Measurements from ENCODE around the gene ADAMTS15. TPM values are rescaled to one million over a fixed set of nuclear protein-coding genes. Genes with fewer than 3 reads are reported as not detected.

Gene ADAMTS15
- total RNA-seq, 1 experiment from 2014 or later = 0.83 TPM

DNA sequence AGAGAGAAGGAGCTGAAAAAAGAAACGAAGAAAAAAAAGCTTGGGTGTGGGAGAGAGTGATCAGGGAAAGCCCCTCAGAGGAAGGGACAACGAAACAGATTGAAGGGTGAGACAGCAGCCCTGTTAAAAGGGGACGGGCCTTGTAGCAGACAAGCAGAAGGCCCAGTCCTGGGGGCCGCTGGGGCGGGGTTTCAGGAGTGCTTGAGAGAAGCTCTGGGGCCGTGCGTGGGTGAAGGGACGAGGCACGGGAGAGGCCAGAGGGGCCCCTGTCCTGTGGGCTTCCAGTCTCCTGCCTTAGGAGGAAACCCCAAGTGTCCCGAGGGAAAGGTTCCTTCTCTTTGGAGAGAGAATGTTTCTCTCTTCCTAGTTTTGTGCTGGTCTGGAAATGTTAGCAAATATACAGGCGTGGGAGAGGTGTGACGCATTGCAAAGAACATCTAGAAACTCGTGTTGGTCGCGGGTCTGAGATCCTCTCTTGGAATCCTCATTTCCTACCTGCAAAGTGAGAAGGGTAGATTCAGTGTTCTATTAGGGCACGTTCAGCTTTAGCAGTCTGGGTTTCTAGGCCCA, 28.6 kb downstream of the ADAMTS15 start:
- intact Hi-C loops (cut with micrococcal nuclease; ENCODE audit: unreplicated experiment) = no loop called here
- DNase-seq = no peak
- Mint-ChIP-seq H3K9me3 (ENCODE audit: low read depth, unreplicated experiment) (no peaks in the 10 kb centered on the region), H3K36me3 (ENCODE audit: insufficient read depth, unreplicated experiment) (peaks cover 4% of the 10 kb centered on the region), H3K27me3 (ENCODE audit: unreplicated experiment) (no peaks in the 10 kb centered on the region), H3K4me3 (ENCODE audit: low read depth, unreplicated experiment) (no peak overlapping the region), H3K4me1 (ENCODE audit: low read depth, unreplicated experiment) (no peaks in the 10 kb centered on the region), H3K27ac (ENCODE audit: unreplicated experiment) (peak overlapping the region; percentile 17)
- CTCF ChIA-PET = no interaction called here
- BruUV-seq (replicated peaks) = no TSS peak
- TF ChIP-seq, protein P1, sequence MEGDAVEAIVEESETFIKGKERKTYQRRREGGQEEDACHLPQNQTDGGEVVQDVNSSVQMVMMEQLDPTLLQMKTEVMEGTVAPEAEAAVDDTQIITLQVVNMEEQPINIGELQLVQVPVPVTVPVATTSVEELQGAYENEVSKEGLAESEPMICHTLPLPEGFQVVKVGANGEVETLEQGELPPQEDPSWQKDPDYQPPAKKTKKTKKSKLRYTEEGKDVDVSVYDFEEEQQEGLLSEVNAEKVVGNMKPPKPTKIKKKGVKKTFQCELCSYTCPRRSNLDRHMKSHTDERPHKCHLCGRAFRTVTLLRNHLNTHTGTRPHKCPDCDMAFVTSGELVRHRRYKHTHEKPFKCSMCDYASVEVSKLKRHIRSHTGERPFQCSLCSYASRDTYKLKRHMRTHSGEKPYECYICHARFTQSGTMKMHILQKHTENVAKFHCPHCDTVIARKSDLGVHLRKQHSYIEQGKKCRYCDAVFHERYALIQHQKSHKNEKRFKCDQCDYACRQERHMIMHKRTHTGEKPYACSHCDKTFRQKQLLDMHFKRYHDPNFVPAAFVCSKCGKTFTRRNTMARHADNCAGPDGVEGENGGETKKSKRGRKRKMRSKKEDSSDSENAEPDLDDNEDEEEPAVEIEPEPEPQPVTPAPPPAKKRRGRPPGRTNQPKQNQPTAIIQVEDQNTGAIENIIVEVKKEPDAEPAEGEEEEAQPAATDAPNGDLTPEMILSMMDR (IDR thresholded peaks at IDR 0.05; ENCODE audit: unreplicated experiment) = no peak

DNA sequence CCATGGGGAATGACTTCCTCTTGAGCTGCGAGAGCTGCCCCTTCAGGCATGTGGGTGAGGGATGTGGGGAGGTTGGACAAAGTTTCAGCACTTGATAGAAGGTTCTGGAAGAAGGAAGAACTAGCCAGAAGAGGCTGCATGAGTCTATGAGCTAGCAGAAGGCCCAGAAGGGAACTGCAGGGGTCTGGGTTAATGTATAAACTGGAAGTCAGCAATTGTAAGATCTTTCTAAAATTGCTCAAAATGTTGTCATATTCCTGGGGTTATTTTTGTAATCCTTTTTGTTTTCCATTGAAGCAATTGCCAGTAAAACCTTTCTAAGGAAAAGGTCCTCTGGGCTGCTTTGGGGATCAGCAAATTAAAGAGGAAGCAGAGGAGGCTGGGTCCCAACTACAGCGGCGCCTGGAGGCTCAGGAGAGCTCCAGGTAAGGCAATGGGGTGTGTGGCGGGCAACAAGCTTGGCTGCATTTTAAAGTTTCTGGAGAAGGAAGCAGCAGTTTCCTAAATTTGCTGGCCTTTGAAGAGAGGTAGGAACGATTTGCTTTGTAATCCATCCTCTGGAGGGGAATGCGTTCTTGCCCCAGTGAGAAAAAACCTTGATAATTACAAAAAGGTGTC, 29.2 kb downstream of the ADAMTS15 start:
- no peak overlapping the region for H3K27ac Mint-ChIP-seq (ENCODE audit: unreplicated experiment)
- intact Hi-C loops (cut with micrococcal nuclease; ENCODE audit: unreplicated experiment) = no loop called here

GRCh38 chr11:130478204-130478701, 29.8 kb downstream of the ADAMTS15 start:
- peak; percentile 32 for DNase-seq
- intact Hi-C loops (cut with micrococcal nuclease; ENCODE audit: unreplicated experiment) = no loop called here
- Mint-ChIP-seq H3K9me3 (ENCODE audit: low read depth, unreplicated experiment) (no peaks in the 10 kb centered on the region), H3K4me3 (ENCODE audit: low read depth, unreplicated experiment) (no peak overlapping the region), H3K27me3 (ENCODE audit: unreplicated experiment) (no peaks in the 10 kb centered on the region), H3K36me3 (ENCODE audit: insufficient read depth, unreplicated experiment) (peaks cover 4% of the 10 kb centered on the region), H3K27ac (ENCODE audit: unreplicated experiment) (no peak overlapping the region), H3K4me1 (ENCODE audit: low read depth, unreplicated experiment) (no peaks in the 10 kb centered on the region)
- TF ChIP-seq, protein P1 (IDR thresholded peaks at IDR 0.05; ENCODE audit: unreplicated experiment) = no peak
- CTCF ChIA-PET = no interaction called here
- BruUV-seq (replicated peaks) = no TSS peak

More for the DNA sequence above, 29.2 kb downstream of the ADAMTS15 start:
- Mint-ChIP-seq H3K4me1 (ENCODE audit: low read depth, unreplicated experiment) (no peaks in the 10 kb centered on the region), H3K27me3 (ENCODE audit: unreplicated experiment) (no peaks in the 10 kb centered on the region), H3K9me3 (ENCODE audit: low read depth, unreplicated experiment) (no peaks in the 10 kb centered on the region), H3K4me3 (ENCODE audit: low read depth, unreplicated experiment) (no peak overlapping the region), H3K36me3 (ENCODE audit: insufficient read depth, unreplicated experiment) (peaks cover 4% of the 10 kb centered on the region)
- DNase-seq = no peak
- no TSS peak for BruUV-seq (replicated peaks)
- TF ChIP-seq, protein P1 (IDR thresholded peaks at IDR 0.05; ENCODE audit: unreplicated experiment) = no peak
- CTCF ChIA-PET = no interaction called here

- CTCF ChIA-PET = no interaction called here
- Mint-ChIP-seq H3K27ac (ENCODE audit: unreplicated experiment) (no peak overlapping the region), H3K4me1 (ENCODE audit: low read depth, unreplicated experiment) (no peaks in the 10 kb centered on the region), H3K4me3 (ENCODE audit: low read depth, unreplicated experiment) (no peak overlapping the region), H3K27me3 (ENCODE audit: unreplicated experiment) (no peaks in the 10 kb centered on the region), H3K9me3 (ENCODE audit: low read depth, unreplicated experiment) (peaks cover under 1% of the 10 kb centered on the region), H3K36me3 (ENCODE audit: insufficient read depth, unreplicated experiment) (peaks cover 4% of the 10 kb centered on the region)
- DNase-seq = no peak
- intact Hi-C loops (cut with micrococcal nuclease; ENCODE audit: unreplicated experiment) = no loop called here
- BruUV-seq (replicated peaks) = no TSS peak
- TF ChIP-seq, protein P1 (IDR thresholded peaks at IDR 0.05; ENCODE audit: unreplicated experiment) = no peak
Measured at GRCh38 chr11:130478881-130479280, 30.4 kb downstream of the ADAMTS15 start.

Data from Calu3 (cell line).